ENCODE measurements around the gene DYDC2.

Gene DYDC2

DNA sequence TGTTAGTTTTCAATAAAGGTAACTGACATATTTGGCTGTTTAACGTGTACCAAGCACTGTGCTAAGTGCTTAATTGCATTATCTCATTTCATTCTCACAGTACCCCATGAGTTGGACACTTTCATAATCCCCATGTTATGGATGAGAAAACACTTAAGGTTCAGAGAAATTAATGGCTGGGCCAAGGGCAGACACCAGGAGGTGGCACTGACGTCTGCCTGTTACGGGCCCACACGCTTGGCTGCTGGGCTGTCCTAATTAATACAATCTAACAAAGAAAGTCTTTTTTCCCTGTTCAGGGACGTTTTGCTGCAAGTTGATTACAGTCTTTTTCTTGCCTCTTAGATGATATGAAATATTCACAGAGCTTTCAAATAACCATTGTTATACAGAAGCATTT lies 16.1 kb downstream of the DYDC2 start:
- no peak for FAIRE-seq

DNA sequence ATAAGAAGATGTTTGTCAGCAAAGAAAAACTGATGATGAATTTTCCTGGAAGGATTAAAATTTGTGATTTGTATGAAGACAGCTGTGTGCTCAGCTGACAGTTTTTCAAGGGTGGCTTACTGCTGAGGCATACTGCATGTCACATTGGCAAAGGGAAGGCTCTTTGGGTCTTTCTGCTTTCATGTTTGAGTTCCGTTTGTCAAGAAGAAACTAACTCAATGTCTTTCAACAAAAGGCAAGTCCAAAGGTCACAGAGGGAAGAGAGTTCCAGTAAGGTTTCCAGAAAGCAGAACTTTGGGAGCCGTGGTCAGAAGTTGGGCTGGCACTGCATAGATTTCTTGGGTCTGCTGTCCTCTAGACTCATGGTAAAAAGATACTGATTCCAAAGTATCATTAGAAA lies 16.9 kb downstream of the DYDC2 start:
- no peak for FAIRE-seq

DNA sequence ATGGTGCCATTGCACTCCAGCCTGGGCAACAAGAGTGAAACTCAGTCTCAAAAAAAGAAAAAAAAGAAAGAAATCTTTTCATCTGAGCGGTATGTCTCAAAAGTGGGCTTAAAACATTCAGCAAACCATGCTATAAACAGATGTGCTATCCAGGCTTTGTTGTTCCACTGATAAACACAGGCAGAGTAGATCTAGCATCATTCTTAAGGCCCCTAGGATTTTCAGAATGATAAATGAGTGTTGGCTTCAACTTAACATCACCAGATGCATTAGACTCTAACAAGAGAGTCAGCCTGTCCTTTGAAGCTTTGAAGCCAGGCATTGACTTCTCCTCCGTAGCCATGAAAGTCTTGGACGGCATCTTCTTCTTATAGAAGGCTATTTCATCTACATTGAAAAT lies 23.1 kb downstream of the DYDC2 start:
- no peak for FAIRE-seq

DNA sequence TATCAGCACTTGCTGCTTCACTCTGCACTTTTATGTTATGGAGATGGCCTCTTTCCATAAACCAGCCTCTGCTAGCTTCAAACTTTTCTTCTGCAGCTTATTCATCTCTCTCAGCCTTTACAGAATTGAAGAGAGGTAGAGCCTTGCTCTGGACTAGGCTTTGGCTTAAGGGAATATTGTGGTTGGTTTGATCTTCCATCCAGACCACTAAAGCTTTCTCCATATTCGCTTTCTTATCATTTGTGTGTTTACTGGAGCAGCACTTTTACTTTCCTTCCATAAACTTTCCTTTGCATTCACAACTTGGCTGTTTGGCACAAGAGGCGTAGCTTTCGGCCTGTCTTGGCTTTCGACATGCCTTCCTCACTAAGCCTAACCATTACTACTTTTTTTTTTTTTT lies 23.6 kb downstream of the DYDC2 start:
- FAIRE-seq, result no peak

DNA sequence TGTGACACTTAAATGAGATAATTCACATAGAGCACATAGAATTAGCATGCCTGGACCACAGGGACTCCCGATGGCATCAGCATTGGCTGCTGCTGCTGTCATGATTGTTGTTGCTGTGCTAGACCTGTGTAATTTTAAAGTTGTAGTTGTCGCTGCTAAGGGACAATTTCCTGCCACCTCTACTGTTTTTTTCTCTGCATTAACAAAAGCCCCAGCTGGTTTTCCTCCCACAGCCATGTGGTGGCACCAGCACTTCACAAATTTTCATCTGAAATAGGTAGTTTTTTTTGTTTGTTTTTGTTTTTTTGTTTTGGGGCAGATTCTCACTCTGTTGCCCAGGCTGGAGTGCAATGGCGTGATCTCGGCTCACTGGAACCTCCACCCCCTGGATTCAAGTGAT lies 26.4 kb downstream of the DYDC2 start:
- FAIRE-seq, result peak; percentile 45

DNA sequence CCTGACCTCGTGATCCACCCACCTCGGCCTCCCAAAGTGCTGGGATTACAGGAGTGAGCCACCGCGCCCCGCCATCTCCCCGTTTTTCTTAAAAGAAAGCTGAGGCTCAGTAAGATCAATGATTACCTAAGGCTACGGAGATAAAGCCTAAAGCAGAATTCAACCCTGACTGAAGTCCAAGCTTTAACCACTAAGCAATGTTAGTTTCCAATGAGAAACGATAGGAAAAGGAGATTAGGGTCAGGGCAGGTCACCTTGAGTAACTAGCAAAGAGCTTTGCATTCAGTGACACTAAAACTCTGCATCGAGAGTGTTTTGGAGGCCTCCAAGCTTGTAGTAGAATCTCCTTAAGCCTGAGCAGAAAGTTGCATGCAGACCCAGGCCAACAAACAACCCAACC lies 34.2 kb downstream of the DYDC2 start:
- FAIRE-seq, result no peak

DNA sequence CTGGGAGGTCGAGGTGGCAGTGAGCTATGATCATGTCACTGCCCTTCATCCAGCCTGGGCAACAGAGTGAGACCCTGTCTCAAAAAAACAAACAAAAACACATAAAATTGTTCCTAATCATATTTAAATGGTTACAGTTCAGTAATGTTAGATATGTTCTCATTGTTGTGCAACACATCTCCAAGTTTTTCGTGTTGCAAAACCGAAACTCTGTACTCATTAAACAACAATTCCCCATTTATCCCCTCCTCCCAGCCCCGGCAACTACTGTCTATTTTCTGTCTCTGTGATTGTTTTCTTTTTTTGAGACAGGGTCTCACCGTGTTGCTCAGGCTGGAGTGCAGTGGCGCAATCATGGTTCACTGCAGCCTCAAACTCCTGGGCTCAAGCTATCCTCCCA lies 35.7 kb downstream of the DYDC2 start:
- no peak for FAIRE-seq

DNA sequence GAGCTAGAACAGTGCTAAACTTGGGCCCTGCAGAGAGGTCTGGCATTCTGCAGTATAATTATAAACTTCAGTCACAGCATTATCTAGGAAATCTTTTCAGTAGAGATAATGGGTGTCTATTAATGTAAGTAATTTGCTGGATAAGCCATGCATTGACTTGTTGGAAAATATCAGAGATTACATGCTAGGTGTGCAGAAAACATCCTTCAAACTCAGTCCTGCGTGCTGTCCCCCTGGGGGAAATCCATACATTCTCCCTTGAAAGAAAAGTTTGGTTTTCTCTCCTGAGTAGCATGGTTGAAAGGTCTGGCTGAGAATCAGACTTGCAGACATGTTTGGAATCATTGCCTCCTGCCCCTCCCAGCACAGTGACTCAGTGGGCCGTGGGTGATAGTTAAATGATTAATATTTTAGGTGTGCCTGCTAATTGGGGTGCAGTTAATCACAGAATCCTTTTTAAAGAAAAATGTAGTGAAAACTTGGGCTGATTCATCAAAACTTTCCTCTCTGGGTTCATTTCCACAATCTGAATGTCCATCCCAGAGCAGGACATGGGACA lies 37.9 kb downstream of the DYDC2 start:
- FAIRE-seq, result no peak

DNA sequence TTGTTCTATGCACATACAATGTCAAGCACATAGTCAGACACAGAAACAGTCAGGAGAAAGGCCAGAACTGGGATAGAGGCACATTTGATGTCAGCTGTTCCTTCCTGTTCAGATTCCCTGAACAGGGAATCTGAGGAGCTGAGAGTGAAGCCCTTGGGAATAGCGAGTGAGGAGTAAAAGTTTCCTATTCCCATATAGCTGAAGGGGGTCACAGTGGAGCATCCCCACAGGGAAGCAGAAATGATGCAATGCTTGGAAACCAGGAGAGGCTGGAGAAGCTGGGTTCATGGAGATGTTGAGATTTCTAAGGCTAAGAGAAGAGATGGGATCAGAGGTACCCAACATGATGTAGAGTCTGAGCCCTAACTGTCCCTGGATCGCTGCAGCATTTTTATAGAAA lies 40.4 kb downstream of the DYDC2 start:
- FAIRE-seq, result no peak

DNA sequence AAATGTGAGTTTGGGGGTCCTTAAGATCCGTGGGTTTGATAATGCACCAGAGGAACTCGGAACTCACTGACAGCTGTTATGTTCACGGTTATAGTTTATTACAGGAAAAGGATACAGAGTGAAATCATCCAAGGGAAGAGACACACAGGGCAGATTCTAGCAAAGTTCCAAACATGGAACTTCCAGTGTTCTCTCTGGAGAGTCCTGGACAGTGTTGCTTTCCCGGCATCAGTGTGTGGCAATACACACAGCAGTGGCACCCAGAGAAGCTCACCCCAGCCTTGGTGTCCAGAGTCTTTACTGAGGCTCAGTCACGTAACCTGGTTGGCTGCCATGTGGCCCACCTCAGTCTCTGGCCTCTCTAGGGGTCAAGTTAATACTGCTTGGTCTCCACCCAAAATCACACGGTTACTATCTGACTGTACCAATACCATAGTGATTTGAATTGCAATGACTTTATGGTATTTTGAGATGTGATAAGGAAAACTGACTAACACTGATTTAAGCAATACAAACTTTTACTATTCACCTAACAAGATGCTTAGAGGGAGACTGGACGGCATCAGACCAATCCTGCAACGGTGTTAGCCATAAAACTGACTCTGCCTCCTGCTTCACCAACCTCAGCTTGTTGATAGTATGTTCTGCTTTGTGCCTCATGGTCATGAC lies 43.7 kb downstream of the DYDC2 start:
- no peak for FAIRE-seq

DNA sequence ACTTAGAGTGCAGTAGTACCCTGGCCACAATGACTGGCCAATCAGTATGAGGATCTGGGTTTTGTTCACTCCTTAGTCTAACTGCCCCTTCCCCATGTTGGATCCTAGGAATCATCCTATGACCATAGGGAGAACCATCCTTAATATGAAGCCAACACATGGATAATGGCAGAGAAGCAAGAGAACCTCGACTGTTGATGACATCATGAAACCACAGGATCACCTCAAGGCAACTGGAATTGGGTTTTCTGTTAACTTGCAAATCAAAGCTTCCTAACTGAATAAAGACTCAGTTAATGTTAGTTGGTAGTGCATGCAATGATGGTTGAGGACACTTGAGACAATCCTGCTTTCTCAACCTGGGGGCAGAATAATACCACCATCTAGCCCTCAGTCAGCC lies 48.5 kb downstream of the DYDC2 start:
- no peak for FAIRE-seq

DNA sequence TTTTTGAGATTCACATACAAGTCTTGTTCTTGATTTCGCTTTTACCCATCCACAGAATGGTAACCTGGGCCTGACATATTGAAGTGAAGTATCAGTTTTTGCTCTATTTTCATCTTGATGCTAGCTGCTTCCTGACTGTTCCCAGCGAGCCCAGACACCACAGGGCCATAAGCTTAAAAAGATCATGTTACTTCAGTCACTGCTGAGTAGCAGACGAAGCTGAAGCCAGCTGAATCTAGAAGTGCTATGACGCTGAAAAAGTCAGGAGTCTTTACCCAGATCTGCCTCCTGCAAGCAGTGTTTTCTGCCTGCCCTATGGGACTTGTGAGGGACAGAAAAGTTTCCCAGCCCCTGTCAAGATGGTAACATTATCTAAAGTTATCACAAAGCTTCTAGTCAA lies 49.0 kb downstream of the DYDC2 start:
- no peak for FAIRE-seq

DNA sequence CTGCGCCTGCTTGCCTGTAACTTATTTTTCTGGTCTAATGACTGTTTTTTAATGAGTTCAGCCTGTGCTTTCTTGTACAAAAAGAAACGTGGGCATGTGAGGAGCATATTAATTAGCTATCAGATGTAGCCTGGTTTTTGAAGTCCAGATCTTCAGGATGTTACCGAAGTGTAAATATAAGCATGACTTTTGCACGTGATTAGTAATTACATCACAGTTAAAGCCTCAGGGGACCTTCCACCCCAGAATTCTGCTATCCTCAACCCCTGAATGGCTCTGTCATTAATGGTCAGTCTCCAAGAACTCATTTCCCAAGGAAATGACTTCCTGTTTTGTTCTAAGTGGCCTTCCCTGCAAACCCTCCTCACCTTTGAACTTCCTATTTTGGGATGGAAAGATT lies 49.6 kb downstream of the DYDC2 start:
- peak; percentile 88 for FAIRE-seq

DNA sequence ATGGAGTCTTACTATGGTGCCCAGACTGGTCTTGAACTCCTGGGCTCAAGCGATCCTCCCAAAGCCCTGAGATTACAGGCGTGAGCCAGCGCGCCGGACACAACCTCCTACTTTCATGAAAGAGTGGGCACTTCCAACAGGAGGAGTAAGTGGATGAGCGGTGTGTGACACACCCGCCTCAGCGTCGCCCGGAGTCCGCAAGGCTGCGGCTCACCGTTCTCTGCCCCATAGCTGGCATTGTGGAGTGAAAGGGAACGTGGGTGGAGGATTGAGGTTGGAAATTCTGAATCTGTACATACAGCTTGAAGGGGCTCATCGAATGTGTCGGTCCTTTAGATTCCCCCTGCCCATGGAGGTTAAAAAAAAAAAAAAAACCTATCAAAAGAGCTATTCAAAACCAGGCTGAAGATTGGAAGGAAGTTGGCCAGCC lies 51.2 kb downstream of the DYDC2 start:
- no peak for FAIRE-seq

DNA sequence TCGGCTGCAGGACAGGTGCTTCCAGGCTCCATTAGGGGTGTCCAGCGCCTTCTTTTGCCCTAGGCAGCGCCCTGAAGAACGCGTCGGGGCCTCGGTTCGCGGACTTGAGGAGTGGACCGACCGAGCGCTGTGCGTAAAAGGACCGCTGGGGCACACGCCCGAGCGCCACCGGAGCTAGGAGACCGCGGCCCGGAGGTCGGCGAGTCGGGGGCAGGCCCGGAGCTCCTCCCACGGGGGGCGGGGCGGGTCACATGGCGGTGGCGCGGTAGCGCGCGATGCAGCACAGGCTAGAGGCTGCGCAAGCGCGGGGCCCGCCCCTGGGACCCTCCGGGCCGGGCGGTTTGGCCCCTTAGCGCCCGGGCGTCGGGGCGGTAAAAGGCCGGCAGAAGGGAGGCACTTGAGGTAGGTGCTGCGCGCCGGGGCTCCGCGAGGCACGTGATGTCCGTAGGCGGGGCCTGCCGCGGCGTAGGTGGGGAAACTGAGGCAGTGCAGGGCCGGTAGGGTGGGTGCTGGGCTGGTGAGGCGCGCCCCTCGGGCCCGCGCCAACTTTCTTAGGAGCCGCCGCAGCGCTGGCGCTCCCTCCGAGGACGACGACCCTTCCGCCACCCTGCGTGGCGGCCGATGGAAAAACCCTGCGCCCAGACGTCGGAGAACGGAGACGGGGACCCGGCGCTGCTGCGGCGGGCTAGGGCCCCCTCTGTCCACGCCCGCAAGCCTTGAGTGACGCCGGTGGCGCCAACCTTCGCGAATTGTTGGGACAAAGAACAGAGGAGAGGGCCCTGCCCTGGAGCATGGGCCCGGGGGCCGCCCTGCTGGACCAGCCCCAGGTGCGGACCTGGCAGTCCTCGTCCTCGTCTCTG lies 51.9 kb downstream of the DYDC2 start, which contains the start of gene PRXL2A:
PRXL2A (plus strand) TSS at position 310 of the 860 bp plus-strand sequence. CDS start 11,917 bp downstream, outside the sequence.
- FAIRE-seq, result no peak

DNA sequence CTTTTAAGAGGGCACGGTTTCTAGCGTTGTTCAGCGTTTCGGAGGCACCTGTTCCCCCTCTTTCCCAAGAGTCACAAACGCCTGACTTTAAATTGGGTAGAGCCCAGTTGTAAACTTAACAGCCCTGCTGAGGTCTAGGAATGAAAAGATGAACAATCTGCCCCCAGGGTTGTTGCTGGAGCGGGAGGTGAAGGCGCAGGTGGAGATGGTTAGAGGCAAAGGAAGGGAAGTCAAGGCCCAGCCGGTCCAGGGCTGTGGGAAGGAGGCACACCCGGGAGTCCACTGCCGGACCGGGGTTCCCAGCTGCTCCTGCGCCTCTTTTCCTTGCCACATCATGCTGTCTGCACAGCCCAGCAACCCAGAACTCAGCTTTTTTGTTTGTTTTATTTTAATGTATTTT lies 52.5 kb downstream of the DYDC2 start:
- FAIRE-seq, result no peak

DNA sequence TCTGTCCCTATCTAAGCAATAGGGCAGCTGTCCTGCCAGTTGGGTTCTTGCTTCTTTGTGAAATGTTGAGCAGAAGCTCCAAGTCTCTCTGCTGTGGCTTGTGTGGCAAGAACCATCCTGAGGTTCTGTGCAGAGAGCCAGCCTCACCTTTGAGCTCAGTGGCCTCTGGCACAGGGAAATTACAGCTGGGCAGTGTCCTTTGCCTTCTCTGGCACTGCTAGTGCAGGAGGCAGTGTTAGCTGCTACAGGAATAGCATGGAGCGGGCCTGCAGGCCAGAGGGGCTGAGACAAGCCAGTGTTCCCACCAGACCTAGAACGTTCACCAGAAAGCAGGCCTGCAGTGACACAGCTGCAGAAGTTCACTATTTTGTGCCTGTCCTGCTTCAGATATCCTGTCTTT lies 53.5 kb downstream of the DYDC2 start:
- no peak for FAIRE-seq

DNA sequence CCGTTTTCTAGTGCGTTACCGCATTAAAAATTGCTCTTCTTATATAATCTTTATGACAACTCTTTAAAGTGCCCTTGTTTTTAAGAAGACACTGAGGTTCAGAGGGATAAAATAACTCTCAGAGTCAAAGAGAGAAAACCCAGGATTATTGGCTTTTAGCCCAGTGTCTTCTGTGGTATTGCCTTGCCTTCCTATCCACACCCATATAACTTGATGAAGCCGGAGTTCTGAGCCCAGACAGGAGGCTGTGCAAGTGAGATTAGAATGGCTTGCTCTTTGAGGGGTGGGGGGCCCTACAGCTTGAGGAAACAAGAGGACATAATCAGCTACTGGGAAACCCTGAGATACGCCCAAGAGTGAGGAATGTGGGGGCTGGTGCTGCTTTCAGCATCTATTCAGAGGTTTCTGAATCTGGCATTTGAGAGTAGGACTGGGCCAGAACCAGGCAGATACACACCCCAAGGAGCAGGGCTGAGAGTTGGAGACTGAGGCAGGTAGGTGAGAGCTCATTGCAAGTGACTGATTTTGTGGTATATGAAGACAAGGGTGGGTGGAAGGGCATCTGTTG lies 54.1 kb downstream of the DYDC2 start:
- FAIRE-seq, result no peak

DNA sequence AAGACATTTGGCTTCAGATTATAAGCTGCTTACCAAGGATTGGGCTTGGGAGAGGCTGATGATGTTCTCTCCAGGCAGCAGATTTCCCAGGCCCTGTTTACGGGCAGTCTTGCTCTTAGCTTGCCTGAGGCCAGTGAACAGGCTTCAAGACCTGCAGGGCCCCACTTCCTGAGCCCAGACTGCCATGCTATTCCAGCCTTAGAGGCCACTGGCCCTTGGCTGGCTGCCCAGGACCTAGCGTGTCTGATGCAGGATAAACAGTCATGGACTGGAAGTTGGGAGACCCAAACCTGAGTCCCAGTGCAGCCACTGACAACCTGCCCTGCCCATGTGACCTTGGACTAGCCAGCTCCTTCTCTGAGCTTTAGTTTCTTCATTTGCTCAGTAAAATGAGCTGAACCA lies 54.7 kb downstream of the DYDC2 start:
- FAIRE-seq, result no peak

DNA sequence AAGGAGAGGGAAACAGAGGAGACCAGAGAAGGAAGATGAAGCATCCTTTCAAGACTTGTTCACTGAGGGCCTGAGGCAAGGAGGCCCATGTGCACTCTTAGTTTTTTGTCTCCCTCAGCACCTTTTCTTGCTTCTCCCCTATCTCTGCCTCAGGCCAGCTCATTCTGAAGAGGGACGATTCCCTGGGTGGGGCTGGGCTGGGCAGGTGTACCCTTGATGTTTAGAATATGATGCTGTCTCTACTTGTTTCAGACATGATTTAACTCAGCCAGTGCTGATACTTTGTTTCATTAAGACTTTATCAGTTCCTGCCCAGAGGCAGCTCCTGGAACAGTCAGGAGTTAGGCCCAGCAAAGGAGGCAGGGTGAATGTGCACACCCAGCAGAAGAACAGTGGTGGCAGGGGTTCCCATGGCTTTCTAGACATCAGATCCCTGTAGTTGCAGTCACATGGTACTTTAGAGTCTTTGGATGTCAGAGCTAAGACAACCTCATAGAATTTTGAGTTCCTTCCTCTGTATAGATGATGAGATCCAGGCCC lies 55.2 kb downstream of the DYDC2 start:
- no peak for FAIRE-seq

DNA sequence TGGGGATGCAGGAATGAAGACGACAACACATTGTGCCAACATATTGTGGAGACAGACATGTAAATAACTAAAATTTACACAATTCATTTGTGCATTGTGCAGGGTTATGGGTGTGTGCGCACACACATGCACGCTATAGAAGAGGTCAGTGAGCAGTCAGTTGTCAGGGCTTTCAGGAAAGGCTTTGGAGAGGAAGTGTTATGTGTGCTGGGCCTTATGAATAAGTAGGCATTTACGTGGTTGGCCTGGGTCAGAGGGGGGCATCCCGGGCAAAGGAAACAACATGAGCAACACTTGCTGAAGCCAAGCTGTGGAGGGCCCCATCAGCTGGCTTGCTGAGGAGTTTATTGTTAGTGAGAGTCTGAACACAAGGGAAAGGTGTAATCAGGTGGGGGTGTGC lies 55.9 kb downstream of the DYDC2 start:
- FAIRE-seq, result no peak

DNA sequence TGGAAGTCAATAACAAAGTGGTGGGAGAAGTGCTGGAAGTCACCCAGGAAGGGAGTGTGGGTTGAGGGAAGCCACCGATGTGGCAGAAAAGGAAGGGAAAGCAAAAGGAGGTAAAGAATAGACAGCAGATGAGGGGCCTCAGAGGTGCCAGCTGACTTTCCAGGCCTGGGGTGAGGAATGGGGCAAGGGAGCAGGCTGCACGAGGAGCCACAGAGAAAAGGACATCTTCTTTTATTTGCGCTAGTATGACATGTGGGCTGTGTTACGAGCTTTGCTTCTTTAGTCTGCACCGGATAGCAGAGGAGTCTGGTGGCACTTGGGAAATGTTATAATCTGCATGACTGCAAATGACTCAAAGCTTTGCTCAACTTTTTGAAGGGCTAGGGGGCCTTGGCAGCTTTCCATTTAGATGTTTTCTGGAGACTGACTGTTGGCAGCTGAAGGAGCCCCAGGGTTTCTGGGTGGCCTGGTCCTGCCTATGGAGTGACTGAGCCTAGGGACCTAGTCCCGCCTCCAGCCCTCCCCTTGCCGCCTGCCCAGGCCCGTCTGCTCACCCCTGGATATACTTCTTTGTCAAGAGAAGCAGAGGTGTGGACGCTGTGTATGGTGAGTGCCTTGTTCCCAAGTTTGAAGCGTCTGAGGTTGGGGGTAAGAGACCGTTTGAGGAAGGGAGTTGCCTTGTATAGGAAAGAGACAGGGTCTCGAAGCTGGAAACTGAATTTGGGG lies 56.9 kb downstream of the DYDC2 start:
- no peak for FAIRE-seq
